ENCODE data around the gene TGM6.

TGM6 gene

GRCh38 chr20:2381303-2381702, 602 bp downstream of the TGM6 start:
- no peak for TF ChIP-seq RARB (CRISPR knock-in tag; IDR thresholded peaks at IDR 0.05)
- no peak for TF ChIP-seq ESRRG (CRISPR knock-in tag; IDR thresholded peaks at IDR 0.05)
- no peak for ATAC-seq

- ATAC-seq = no peak
- no peak for TF ChIP-seq TCF4 (CRISPR knock-in tag; IDR thresholded peaks at IDR 0.05; ENCODE audit: borderline replicate concordance)
- no peak for TF ChIP-seq ZNF565 (CRISPR knock-in tag; conservative IDR thresholded peaks at IDR 0.05; ENCODE audit: low read depth)
- TF ChIP-seq TOX (CRISPR knock-in tag; IDR thresholded peaks at IDR 0.05; ENCODE audit: borderline replicate concordance) = no peak
- TF ChIP-seq ZNF8 (CRISPR knock-in tag; IDR thresholded peaks at IDR 0.05) = no peak
- TF ChIP-seq, protein P1, sequence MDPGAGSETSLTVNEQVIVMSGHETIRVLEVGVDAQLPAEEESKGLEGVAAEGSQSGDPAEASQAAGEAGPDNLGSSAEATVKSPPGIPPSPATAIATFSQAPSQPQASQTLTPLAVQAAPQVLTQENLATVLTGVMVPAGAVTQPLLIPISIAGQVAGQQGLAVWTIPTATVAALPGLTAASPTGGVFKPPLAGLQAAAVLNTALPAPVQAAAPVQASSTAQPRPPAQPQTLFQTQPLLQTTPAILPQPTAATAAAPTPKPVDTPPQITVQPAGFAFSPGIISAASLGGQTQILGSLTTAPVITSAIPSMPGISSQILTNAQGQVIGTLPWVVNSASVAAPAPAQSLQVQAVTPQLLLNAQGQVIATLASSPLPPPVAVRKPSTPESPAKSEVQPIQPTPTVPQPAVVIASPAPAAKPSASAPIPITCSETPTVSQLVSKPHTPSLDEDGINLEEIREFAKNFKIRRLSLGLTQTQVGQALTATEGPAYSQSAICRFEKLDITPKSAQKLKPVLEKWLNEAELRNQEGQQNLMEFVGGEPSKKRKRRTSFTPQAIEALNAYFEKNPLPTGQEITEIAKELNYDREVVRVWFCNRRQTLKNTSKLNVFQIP (CRISPR knock-in tag; IDR thresholded peaks at IDR 0.05; ENCODE audit: borderline replicate concordance, low read depth) = no peak
- no peak for TF ChIP-seq RARB (CRISPR knock-in tag; IDR thresholded peaks at IDR 0.05)
- no peak for TF ChIP-seq SNAI2 (CRISPR knock-in tag; IDR thresholded peaks at IDR 0.05)
- TF ChIP-seq ZFP3 (CRISPR knock-in tag; IDR thresholded peaks at IDR 0.05) = no peak
- TF ChIP-seq ZFP30 (CRISPR knock-in tag; IDR thresholded peaks at IDR 0.05) = no peak
- no peak for TF ChIP-seq PPARA (CRISPR knock-in tag; IDR thresholded peaks at IDR 0.05; ENCODE audit: borderline replicate concordance)
- no peak for TF ChIP-seq GLIS3 (CRISPR knock-in tag; IDR thresholded peaks at IDR 0.05)
- no peak for TF ChIP-seq CSDC2 (CRISPR knock-in tag; IDR thresholded peaks at IDR 0.05)
- TF ChIP-seq, protein P2, sequence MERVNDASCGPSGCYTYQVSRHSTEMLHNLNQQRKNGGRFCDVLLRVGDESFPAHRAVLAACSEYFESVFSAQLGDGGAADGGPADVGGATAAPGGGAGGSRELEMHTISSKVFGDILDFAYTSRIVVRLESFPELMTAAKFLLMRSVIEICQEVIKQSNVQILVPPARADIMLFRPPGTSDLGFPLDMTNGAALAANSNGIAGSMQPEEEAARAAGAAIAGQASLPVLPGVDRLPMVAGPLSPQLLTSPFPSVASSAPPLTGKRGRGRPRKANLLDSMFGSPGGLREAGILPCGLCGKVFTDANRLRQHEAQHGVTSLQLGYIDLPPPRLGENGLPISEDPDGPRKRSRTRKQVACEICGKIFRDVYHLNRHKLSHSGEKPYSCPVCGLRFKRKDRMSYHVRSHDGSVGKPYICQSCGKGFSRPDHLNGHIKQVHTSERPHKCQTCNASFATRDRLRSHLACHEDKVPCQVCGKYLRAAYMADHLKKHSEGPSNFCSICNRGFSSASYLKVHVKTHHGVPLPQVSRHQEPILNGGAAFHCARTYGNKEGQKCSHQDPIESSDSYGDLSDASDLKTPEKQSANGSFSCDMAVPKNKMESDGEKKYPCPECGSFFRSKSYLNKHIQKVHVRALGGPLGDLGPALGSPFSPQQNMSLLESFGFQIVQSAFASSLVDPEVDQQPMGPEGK (CRISPR knock-in tag; IDR thresholded peaks at IDR 0.05; ENCODE audit: borderline replicate concordance) = no peak
- no peak for TF ChIP-seq OSR1 (CRISPR knock-in tag; IDR thresholded peaks at IDR 0.05)
- no peak for TF ChIP-seq ZC3H10 (CRISPR knock-in tag; IDR thresholded peaks at IDR 0.05)
- TF ChIP-seq ZNF70 (CRISPR knock-in tag; IDR thresholded peaks at IDR 0.05) = no peak
- TF ChIP-seq, protein P3, sequence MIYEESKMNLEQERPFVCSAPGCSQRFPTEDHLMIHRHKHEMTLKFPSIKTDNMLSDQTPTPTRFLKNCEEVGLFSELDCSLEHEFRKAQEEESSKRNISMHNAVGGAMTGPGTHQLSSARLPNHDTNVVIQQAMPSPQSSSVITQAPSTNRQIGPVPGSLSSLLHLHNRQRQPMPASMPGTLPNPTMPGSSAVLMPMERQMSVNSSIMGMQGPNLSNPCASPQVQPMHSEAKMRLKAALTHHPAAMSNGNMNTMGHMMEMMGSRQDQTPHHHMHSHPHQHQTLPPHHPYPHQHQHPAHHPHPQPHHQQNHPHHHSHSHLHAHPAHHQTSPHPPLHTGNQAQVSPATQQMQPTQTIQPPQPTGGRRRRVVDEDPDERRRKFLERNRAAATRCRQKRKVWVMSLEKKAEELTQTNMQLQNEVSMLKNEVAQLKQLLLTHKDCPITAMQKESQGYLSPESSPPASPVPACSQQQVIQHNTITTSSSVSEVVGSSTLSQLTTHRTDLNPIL (CRISPR knock-in tag; IDR thresholded peaks at IDR 0.05; ENCODE audit: low read depth) = no peak
Measured at GRCh38 chr20:2382833-2383232, 2.1 kb downstream of the TGM6 start.

- no peak for ATAC-seq
- TF ChIP-seq, protein P3 (CRISPR knock-in tag; IDR thresholded peaks at IDR 0.05; ENCODE audit: low read depth) = no peak
- TF ChIP-seq, protein P1 (CRISPR knock-in tag; IDR thresholded peaks at IDR 0.05; ENCODE audit: borderline replicate concordance, low read depth) = no peak
- TF ChIP-seq TCF4 (CRISPR knock-in tag; IDR thresholded peaks at IDR 0.05; ENCODE audit: borderline replicate concordance) (no peak), ZNF565 (CRISPR knock-in tag; conservative IDR thresholded peaks at IDR 0.05; ENCODE audit: low read depth) (no peak), ZNF70 (CRISPR knock-in tag; IDR thresholded peaks at IDR 0.05) (no peak), ARNTL (CRISPR knock-in tag; IDR thresholded peaks at IDR 0.05; ENCODE audit: borderline replicate concordance, low read depth) (no peak), CSDC2 (CRISPR knock-in tag; IDR thresholded peaks at IDR 0.05) (no peak), ESRRG (CRISPR knock-in tag; IDR thresholded peaks at IDR 0.05) (no peak)
Measured at GRCh38 chr20:2385026-2385425, 4.3 kb downstream of the TGM6 start.

- ATAC-seq = no peak
- TF ChIP-seq CSDC2 (CRISPR knock-in tag; IDR thresholded peaks at IDR 0.05) (no peak), TCF4 (CRISPR knock-in tag; IDR thresholded peaks at IDR 0.05; ENCODE audit: borderline replicate concordance) (no peak), ZFP3 (CRISPR knock-in tag; IDR thresholded peaks at IDR 0.05) (no peak), ESRRG (CRISPR knock-in tag; IDR thresholded peaks at IDR 0.05) (no peak), PPARA (CRISPR knock-in tag; IDR thresholded peaks at IDR 0.05; ENCODE audit: borderline replicate concordance) (no peak), ARNTL (CRISPR knock-in tag; IDR thresholded peaks at IDR 0.05; ENCODE audit: borderline replicate concordance, low read depth) (no peak), SNAI2 (CRISPR knock-in tag; IDR thresholded peaks at IDR 0.05) (no peak), ZNF8 (CRISPR knock-in tag; IDR thresholded peaks at IDR 0.05) (no peak), RARB (CRISPR knock-in tag; IDR thresholded peaks at IDR 0.05) (no peak)
- TF ChIP-seq, protein P2 (CRISPR knock-in tag; IDR thresholded peaks at IDR 0.05; ENCODE audit: borderline replicate concordance) = no peak
- TF ChIP-seq, protein P4, sequence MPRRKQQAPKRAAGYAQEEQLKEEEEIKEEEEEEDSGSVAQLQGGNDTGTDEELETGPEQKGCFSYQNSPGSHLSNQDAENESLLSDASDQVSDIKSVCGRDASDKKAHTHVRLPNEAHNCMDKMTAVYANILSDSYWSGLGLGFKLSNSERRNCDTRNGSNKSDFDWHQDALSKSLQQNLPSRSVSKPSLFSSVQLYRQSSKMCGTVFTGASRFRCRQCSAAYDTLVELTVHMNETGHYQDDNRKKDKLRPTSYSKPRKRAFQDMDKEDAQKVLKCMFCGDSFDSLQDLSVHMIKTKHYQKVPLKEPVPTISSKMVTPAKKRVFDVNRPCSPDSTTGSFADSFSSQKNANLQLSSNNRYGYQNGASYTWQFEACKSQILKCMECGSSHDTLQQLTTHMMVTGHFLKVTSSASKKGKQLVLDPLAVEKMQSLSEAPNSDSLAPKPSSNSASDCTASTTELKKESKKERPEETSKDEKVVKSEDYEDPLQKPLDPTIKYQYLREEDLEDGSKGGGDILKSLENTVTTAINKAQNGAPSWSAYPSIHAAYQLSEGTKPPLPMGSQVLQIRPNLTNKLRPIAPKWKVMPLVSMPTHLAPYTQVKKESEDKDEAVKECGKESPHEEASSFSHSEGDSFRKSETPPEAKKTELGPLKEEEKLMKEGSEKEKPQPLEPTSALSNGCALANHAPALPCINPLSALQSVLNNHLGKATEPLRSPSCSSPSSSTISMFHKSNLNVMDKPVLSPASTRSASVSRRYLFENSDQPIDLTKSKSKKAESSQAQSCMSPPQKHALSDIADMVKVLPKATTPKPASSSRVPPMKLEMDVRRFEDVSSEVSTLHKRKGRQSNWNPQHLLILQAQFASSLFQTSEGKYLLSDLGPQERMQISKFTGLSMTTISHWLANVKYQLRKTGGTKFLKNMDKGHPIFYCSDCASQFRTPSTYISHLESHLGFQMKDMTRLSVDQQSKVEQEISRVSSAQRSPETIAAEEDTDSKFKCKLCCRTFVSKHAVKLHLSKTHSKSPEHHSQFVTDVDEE (CRISPR knock-in tag; IDR thresholded peaks at IDR 0.05) = no peak
Measured at GRCh38 chr20:2385496-2385895, 4.8 kb downstream of the TGM6 start.

Data from SK-N-SH treated with all-trans-retinoic acid at 6 μM for 48 hours (cell line).